HG02970 (cell line): ENCODE measurements around the gene PPM1B.
"Not testable (repeated sequence)": the region's sequence is repeated elsewhere in the genome, so short reads cannot be mapped to it uniquely, and the experiment has no call there.

Experiments
- ATAC-seq: cut with Tn5 transposase; IDR thresholded peaks from one replicate; pipeline ENCODE4 v1.9.1; 2021; ENCODE audit warnings: mild to moderate bottlenecking, moderate library complexity, moderate number of reproducible peaks; ENCODE audit not compliant: unreplicated experiment, low FRiP score

Gene PPM1B

DNA sequence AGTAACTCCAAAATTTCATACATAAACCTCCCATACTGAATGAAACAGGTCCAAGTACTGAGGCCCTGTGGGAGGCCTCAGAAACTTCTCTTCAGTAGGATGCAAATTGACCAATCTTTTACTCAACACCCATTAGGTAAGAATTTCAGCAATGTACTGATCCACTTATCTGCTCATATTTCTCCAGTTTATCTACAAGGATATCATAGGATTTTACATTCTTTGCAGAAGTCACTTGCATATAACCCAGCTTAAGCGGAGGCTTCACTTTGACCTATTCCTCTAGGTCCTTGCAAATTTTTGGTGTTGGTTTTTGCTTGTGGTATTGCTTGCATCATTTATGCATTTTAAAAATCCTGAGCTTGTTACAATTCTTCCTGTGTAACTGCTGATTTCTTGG lies 77.8 kb downstream of the PPM1B start:
- ATAC-seq = no peak

DNA sequence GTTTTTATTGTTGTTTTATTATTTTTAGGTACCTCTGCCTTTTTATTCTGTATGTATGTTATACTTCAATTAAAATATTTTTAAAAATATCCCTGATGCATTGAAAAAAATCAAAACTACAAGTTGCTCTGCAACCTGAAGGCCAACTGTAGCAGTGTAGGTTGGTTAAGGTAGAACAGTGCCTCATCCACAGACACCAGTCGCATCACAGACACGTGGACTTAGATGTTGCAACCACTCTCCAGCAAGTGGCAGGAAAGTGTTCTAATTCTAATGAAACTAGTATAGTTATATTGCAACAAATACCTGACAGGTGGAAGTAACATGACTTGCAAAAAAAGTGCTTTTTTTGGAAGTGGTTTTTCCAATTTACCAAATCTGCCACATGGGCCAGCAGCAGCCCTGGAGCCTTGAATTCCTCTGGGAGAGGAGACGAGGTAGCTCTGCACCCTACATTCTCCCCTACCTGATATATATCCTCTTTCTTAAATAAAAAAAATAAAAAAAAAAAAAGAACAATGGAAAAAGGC lies 78.2 kb downstream of the PPM1B start:
- no peak for ATAC-seq

DNA sequence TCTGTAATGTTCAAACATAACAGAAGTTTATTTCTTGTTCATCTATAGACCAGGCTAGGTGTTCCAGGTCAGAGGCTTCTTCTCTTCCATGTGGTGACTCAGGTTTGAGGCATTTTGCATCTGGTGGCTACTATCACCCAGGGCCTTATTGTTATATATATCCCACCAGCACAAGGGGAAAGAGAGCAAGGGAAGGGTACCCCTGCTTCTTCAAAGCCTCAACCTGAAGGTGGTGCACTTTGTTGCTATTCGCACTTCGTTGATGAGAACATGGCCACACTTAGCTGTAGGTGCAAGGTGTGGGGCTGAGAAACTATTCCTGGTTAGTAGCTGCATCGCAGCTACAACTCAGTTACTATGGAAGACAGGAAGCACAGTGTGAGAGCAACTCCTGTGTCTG lies 79.2 kb downstream of the PPM1B start:
- ATAC-seq = no peak

DNA sequence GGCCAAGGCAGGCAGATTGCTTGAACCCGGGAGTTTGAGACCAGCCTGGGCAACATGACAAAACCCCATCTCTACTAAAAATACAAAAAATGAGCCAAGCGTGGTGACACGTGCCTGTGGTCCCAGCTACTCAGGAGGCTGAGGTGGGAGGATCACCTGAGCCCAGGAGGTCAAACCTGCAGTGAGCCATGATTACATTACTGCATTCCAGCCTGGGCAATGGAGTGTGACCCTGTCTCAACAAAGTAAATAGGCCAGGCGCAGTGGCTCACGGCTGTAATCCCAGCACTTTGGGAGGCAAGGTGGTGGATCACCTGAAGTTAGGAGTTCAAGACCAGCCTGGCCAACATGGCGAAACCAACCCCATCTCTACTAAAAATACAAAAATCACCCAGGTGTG lies 80.6 kb downstream of the PPM1B start:
- ATAC-seq = not testable (repeated sequence)

DNA sequence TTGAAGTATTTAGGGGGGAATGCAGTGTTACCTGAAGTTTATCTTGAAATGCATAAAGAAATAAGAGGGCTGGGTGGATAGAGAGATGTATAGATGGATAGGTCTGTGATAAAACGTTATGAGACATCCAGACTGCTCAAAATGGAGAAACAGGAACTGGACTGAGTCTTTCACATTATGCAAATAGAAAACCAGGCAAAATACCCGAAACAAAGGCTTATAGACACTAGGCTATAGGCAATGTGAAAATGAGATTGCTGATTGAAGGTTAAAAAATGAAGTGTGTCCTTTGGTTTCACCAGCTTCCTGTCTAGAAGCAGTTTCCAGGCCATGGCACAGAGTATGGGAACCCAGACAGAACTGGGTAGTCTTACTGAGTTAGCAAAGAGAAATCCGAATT lies 81.7 kb downstream of the PPM1B start:
- ATAC-seq = no peak

DNA sequence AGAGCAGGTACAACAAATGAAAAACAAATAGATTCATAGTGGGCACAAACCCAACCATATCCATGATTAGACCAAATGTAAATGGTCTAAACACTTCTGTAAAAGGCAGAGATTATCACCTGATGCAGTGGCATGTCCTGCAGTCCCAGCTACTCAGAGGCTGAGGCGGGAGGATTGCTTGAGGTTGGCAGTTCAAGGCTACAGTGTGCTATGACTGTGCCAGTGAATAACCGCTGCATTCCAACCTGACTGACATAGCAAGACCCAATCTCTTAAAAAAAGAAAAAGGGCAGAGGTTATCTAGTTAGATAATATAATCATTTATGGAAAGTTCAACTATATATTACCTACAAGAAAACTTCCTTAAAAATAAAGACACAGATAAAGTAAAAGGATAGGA lies 85.3 kb downstream of the PPM1B start:
- ATAC-seq = no peak

DNA sequence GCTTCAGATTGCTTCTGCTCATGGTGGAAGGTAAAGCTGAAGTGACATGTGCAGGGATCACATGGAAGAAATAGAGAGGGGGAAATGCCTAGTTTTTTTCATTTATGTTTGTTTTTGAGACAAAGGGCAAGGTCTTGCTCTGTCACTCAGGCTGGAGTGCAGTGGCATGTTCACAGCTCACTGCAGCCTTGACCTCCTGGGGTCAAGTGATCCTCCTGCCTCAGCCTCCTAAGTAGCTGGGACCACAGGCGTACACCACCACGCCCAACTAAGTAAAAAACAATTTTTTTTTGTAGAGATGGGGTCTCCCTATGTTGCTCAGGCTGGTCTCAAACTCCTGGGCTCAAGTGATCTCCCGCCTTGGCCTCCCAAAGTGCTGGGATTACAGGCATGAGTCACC lies 87.0 kb downstream of the PPM1B start:
- ATAC-seq = not testable (repeated sequence)

DNA sequence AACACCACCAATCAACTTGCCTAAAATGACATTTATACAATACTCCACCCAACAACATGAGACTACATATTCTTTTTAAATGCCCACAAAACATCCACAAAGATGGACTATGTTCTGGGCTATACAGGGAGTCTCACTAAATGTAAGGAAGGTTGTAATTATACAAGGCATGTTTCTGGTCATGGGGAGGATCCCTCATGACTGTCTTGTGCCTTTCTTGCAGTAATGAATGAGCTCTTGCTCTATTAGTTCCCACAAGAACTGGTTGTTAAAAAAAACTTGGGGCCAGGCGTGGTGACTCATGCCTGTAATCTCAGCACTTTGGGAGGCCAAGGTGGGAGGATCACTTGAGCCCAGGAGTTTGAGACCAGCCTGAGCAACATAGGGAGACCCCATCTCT lies 89.1 kb downstream of the PPM1B start:
- ATAC-seq = not testable (repeated sequence)

DNA sequence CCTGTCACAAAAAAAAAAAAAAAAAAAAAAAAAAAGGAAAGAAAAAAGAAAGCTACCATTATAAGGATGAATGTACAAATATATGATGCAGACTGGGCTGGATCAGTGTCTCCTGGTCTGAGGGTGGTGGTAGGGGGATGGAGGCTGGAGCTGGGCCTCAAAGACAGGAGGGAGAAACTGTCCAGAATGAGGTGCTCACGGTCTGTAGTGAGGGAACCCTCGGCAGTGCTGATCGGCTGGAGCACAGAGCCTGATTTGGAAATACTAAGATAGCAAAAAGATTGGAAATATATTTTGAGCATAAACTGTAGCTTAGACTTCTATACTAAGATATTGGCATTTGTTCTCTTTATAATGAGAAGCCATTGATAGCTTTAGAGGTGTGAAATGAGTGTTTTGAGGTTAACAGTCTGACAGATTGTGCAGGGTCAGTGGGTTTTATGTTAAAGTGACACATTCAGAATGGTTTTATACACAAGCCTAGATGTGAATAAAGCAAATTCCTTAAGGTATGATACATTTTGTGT lies 98.7 kb downstream of the PPM1B start:
- ATAC-seq = no peak

DNA sequence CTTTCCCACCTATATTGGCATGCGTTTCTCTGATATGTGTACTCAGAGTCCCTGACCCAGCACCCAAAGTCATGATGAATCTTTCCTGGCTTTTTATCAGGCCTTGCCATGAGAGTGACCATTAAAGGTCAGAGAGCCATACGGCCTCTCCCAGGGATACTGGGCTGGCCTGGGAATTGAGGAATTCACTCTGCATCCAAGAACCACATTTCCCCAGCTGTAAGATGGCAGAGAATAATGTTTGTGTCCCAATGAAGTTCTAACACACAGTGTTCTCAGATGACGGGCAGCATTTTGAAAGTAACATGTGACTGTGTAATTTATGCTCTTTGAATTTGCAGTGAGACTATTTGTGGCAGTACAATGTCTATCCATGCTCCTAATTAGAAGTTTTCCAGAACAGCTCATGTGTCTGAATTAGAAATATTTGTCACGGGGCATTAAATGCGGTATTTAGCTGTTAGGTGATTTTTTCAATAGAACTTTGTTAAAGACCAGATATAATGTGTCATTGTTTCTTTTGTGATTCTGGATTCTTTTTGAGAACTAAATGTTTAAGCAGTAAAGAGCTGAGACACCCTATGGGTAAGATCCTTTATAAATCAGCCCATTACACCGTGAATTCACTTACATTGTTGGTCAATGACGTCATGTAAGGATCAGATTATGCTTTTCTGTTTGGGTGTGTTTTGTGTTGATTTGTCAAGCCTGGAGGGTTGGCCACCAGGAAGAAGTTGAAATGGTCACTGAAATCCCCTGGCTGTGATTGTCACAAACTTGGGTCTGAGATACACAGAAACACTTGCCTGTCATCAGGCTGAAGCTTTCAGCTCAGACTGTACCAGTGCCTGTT lies 99.3 kb downstream of the PPM1B start:
- no peak for ATAC-seq

DNA sequence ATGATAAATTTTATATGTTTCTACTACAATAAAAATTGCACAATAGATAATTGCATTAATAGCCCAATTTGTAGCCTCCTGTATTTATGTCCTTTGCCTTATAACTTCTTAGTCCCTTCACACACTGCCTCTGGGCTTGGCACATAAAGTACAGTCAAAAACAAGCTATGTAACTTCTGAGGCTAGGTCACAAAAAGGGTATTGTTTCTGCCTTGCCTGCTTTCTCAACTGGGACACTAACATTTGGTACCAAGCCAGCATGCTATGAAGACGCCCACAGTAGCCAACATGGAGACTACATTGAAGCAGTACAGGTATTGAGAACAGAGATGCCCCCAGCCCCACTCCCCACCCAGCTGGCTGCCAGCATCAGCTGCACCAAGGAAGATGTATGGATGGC lies 101.2 kb downstream of the PPM1B start:
- no peak for ATAC-seq

DNA sequence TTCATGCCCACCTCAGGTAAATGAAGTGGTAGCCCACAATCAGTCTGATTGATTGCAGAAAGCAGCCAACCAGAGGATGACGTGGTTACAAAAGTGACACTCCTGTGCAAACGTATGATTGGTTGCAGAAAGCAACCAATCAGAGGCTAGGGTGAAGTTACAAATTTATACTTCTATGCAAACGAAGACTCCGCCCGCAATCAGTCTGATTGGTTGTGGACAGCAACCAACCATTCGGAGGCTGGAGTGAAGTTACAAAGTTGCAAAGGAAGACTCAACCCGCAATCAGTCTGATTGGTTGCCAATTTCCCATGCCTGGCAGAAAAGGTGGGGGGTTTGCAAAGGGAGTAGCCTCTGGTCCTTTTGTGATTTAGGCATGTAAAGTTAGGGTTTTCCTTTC lies 102.6 kb downstream of the PPM1B start:
- no peak for ATAC-seq

DNA sequence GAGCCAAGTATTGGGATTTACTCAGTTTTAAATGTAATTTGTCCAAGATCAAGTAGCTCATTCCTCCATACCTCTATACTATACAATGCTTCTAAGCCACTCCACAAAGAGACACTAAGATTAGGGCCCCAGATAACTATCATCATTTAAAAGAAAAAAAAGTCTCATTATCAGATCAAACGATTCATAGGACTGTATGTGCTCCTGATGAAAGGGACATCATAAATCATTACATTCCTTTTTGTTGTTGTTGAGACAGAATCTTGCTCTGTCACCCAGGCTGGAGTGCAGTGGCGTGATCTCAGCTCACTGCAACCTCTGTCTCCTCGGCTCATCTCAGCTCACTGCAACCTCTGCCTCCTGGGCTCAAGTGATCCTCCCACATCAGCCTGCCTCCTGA lies 104.4 kb downstream of the PPM1B start:
- no peak for ATAC-seq

DNA sequence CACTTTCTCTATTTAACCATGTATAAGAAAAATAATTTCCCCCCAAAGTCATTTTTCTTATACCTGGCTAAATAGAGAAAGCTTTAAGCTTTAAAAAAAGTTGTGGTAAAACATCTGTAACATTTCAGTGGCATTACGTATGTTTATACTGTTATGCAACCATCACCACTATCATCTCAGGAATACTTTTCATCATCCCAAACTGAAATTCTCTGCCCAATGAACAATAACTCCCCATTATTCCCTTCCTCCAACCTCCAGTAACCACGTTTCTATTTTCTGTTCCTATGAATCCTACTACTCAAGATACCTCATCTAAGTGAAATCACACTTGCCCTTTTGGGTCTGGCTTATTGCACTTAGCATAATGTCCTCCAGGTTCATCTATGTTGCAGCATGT lies 104.9 kb downstream of the PPM1B start:
- no peak for ATAC-seq

DNA sequence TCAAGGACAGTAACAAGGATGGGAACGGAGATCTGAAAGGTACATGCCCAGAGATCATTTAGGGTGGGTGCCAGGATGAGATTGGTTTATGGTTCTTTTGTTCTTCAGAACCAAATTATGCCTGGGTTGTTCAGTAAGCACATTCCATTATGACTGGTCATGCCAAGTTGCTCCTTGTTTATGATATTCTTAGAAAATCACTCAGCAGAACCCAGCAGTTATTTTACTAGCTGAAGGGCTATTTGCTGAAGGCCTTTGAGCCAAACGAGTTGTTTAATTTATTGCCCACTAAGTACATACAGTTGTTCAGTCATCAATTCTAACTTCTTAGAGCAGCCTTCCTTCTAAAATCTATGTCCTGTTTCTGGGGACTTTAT lies 107.2 kb downstream of the PPM1B start:
- no peak for ATAC-seq

DNA sequence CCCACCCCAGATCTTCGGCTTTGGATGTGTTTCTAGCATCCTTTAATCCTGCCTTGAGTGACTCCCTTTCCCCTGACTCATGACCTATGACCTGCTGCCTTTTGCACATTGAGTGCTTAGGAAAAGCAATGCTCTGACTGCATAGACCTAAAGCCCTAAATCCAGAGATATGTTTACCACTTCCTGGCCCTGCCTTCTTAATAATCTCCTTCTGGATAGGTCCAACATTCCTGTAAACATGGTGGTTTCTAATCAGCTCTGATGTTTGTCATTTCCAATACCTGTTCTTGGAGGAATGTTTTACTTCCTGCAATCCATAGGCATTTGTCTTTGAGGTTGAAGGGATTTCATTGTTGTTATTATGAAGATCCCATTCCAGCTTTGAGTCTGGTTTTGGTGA lies 108.9 kb downstream of the PPM1B start:
- ATAC-seq = no peak

DNA sequence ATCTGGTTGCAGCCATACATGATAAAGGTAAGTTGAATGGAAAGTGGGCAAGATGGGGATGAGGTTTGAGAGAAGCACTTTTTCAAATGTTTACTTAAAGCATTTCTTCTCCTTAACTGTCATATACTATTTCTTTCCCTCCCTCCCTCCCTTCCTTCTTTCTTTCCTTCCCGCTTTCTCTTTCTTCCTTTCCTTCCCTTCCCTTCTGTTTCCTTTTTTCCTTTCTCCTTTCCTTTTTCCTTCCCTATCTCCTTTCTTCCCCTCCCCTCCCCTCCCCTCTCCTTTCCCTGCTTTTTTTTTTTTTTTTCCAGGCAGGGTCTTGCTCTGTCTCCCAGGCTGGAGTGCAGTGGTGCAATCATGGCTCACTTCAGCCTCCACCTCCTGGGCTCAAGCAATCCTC lies 112.2 kb downstream of the PPM1B start:
- ATAC-seq = no peak
